T-helper 1 cell treated with Interleukin-12 subunit alpha and Interleukin-12 subunit beta and Interleukin-4 antibody, amounts not matched to agents 30 μg/mL and 1 μg/mL, for 36 hours (primary cell): ENCODE measurements around the gene ACP7.
A peak's percentile ranks its signal among the peaks of the same experiment; 100 is the strongest.
"Not testable (repeated sequence)": the region's sequence is repeated elsewhere in the genome, so short reads cannot be mapped to it uniquely, and the experiment has no call there.

Experiments
- H3K27ac Mint-ChIP-seq: one replicate; pipeline ENCODE4 v1.8.0; 2021; ENCODE audit warnings: mild to moderate bottlenecking, mixed read lengths
- H3K27me3 Mint-ChIP-seq: one replicate; pipeline ENCODE4 v1.8.0; 2021; ENCODE audit warnings: low read depth, mixed read lengths
- H3K36me3 Mint-ChIP-seq: one replicate; pipeline ENCODE4 v1.8.0; 2021; ENCODE audit warnings: low read depth, mixed read lengths
- H3K4me1 Mint-ChIP-seq: one replicate; pipeline ENCODE4 v1.8.0; 2021; ENCODE audit warnings: low read depth, mixed read lengths
- H3K4me3 Mint-ChIP-seq: one replicate; pipeline ENCODE4 v1.8.0; 2021; ENCODE audit warnings: mild to moderate bottlenecking, moderate library complexity, mixed read lengths
- H3K9me3 Mint-ChIP-seq: one replicate; pipeline ENCODE4 v1.8.0; 2021; ENCODE audit warnings: mixed read lengths

ACP7 gene

DNA sequence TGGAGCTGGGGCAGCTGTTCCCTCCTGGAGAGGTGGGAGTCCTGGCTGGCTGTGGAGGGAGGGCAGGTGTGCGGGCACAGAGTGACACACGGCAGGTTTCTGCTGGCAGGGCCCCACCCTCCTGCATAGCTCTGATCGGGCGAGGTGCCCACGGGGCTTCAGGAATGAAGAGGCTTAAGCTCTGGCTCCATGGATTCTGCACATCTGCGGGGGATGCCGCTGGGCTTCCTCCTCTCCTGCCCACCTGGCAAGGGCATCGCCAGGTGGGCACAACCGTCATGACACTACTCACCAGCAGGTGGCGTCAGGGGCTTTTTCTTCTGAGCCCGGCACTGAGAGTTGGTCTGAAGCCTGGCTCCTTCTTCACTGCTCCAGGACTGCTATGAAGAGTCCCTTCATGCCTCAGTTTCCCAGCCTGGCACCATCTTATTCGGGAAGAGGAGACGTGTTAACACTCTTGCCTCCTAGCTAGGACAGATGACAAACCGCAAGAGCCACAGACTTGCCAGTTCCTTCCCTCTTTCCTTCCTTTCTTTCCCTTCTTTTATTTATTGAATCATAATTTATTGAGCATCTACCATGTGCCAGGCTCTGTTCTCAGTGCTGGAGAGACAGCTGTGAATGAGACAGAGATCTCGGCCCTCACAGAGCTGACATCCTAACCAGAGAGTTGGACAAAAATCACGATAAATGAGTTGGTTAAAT is 26.2 kb downstream of the ACP7 start:
- Mint-ChIP-seq H3K27ac (no peak overlapping the region), H3K4me3 (no peak overlapping the region), H3K36me3 (no peaks in the 10 kb centered on the region), H3K9me3 (no peaks in the 10 kb centered on the region), H3K27me3 (peaks cover 9% of the 10 kb centered on the region), H3K4me1 (no peaks in the 10 kb centered on the region)

- no peaks in the 10 kb centered on the region for H3K4me1 Mint-ChIP-seq
- peaks cover 9% of the 10 kb centered on the region for H3K27me3 Mint-ChIP-seq
- H3K4me3 Mint-ChIP-seq, result no peak overlapping the region
- H3K36me3 Mint-ChIP-seq, result no peaks in the 10 kb centered on the region
- H3K27ac Mint-ChIP-seq, result no peak overlapping the region
- H3K9me3 Mint-ChIP-seq, result no peaks in the 10 kb centered on the region
These were observed 27.5 kb downstream of the ACP7 start for GRCh38 chr19:39111593-39112199.

- H3K9me3 Mint-ChIP-seq, result no peaks in the 10 kb centered on the region
- no peaks in the 10 kb centered on the region for H3K36me3 Mint-ChIP-seq
- no peaks in the 10 kb centered on the region for H3K4me1 Mint-ChIP-seq
- H3K27me3 Mint-ChIP-seq, result peaks cover 9% of the 10 kb centered on the region
- H3K4me3 Mint-ChIP-seq, result no peak overlapping the region
- H3K27ac Mint-ChIP-seq, result no peak overlapping the region
These were observed 28.2 kb downstream of the ACP7 start for GRCh38 chr19:39112338-39112890.

- Mint-ChIP-seq H3K4me3 (no peak overlapping the region), H3K36me3 (no peaks in the 10 kb centered on the region), H3K27ac (no peak overlapping the region), H3K4me1 (no peaks in the 10 kb centered on the region), H3K27me3 (peaks cover 9% of the 10 kb centered on the region), H3K9me3 (no peaks in the 10 kb centered on the region)
These were observed 29.0 kb downstream of the ACP7 start for GRCh38 chr19:39113199-39113598.

GRCh38 chr19:39115105-39115847 is 31.1 kb downstream of the ACP7 start:
- H3K27me3 Mint-ChIP-seq, result peaks cover 9% of the 10 kb centered on the region
- no peaks in the 10 kb centered on the region for H3K4me1 Mint-ChIP-seq
- H3K36me3 Mint-ChIP-seq, result no peaks in the 10 kb centered on the region
- no peak overlapping the region for H3K27ac Mint-ChIP-seq
- no peaks in the 10 kb centered on the region for H3K9me3 Mint-ChIP-seq
- no peak overlapping the region for H3K4me3 Mint-ChIP-seq

DNA sequence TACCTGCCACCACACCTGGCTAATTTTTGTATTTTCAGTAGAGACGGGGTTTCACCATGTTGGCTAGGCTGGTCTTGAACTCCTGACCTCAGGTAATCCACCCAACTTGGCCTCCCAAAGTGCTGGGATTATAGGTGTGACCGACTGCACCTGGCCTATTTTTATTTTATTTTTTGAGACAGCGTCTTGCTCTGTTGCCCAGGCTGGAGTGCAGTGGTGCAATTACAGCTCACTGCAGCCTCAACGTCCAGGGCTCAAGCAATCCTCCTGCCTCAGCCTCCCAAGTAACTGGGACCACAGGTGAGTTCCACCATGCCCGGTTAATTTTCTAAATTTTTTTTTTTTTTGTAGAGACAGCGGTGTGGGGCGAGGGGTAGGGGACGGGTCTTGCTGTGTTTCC is 32.9 kb downstream of the ACP7 start:
- not testable (repeated sequence) for H3K4me1 Mint-ChIP-seq, H3K36me3 Mint-ChIP-seq, H3K27me3 Mint-ChIP-seq, H3K9me3 Mint-ChIP-seq, H3K4me3 Mint-ChIP-seq, H3K27ac Mint-ChIP-seq

GRCh38 chr19:39119830-39120229 is 35.7 kb downstream of the ACP7 start:
- Mint-ChIP-seq H3K27ac (no peak overlapping the region), H3K27me3 (peaks cover 8% of the 10 kb centered on the region), H3K4me3 (no peak overlapping the region), H3K36me3 (no peaks in the 10 kb centered on the region), H3K9me3 (no peaks in the 10 kb centered on the region), H3K4me1 (peaks cover 11% of the 10 kb centered on the region)

GRCh38 chr19:39122934-39123731 is 39.0 kb downstream of the ACP7 start:
- no peaks in the 10 kb centered on the region for H3K9me3 Mint-ChIP-seq
- H3K4me3 Mint-ChIP-seq, result peak overlapping the region; percentile 64
- peaks cover 27% of the 10 kb centered on the region for H3K4me1 Mint-ChIP-seq
- H3K27ac Mint-ChIP-seq, result no peak overlapping the region
- H3K36me3 Mint-ChIP-seq, result peaks cover 2% of the 10 kb centered on the region
- peaks cover 8% of the 10 kb centered on the region for H3K27me3 Mint-ChIP-seq

DNA sequence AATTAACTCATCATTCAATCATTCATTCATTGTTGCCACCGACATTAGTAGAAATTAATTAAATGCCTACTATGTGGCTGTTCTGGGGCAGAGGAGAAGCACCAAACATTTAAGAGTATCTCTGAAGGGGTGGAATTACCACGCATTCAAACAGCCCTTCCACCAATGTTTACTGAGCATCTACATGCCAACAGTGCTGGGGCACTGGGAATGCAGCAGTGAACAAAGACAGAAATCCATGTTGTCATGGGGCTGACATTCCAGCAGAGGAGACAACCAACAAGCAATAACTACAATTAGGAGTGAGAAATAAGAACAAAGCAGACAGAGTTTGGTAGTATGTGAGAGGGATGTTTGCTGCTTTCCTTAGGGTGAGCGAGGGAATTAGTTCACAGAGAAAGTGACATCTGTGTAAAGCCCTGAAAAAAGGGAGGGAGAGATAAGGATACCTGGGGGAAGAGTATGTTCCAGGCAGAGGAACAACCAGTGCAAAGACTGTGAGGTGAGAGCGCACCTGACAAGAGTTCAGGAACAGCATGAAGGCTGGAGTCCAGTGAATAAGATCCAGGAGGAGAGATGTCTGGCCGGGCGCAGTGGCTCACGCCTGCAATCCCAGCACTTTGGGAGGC is 40.1 kb downstream of the ACP7 start:
- peaks cover 2% of the 10 kb centered on the region for H3K36me3 Mint-ChIP-seq
- H3K27ac Mint-ChIP-seq, result peak overlapping the region; percentile 47
- peaks cover 27% of the 10 kb centered on the region for H3K4me1 Mint-ChIP-seq
- H3K4me3 Mint-ChIP-seq, result peak overlapping the region; percentile 71
- peaks cover 8% of the 10 kb centered on the region for H3K27me3 Mint-ChIP-seq
- no peaks in the 10 kb centered on the region for H3K9me3 Mint-ChIP-seq

- Mint-ChIP-seq H3K36me3 (peaks cover 2% of the 10 kb centered on the region), H3K4me3 (peak overlapping the region; percentile 99), H3K27me3 (peaks cover 8% of the 10 kb centered on the region), H3K27ac (peak overlapping the region; percentile 97), H3K4me1 (peaks cover 29% of the 10 kb centered on the region), H3K9me3 (no peaks in the 10 kb centered on the region)
These were observed 41.0 kb downstream of the ACP7 start for GRCh38 chr19:39125199-39125553.

DNA sequence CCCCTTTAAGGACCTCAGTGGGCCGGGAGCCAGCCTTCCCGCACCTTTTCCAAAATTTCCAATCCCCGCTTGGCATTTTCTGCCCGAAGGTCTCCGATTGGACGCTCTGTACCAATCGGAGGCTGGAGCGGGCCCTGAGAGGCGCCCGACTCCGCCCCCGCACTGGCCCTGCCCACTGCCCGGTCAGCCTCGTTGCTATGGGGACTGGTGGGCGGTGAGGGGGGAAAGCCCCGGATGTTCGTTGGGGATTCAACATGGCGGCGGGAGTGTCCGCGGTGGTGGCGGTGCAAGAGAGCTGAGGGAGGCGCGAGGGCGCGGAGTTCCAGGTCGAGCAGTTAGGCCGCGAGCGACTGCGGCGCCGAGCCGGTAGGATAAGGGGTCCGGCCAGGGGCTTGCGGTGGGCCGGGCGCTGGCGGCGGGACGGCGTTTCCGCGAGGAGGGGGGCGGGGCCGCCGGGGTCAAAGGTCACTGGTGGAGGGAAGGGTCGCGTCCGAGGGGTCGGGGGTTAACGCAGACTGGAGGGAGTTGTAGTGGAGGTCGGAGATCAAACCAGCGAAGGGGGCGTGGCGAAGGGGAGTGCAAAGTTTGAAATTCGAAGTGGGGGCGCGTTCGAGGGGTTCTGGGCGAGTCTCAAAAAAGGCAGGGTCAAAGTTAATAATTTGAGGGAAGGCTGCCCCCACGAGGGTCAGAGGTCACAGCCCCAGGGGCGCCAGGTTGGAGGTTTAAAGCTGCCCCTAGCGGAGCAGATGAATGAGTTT is 41.6 kb downstream of the ACP7 start, which contains the start of gene PAK4:
TSS of gene PAK4 (plus strand) at position 233 of the 758 bp plus-strand sequence. CDS start 43,768 bp downstream, outside the sequence.
- peaks cover 7% of the 10 kb centered on the region for H3K27me3 Mint-ChIP-seq
- peak within 1 kb of the TSS; percentile 99 for H3K4me3 Mint-ChIP-seq
- H3K4me1 Mint-ChIP-seq, result peaks cover 32% of the 10 kb centered on the region
- peaks cover 2% of the 10 kb centered on the region for H3K36me3 Mint-ChIP-seq
- no peaks in the 10 kb centered on the region for H3K9me3 Mint-ChIP-seq
- H3K27ac Mint-ChIP-seq, result peak within 1 kb of the TSS; percentile 97

GRCh38 chr19:39126312-39127187 is 42.4 kb downstream of the ACP7 start:
- Mint-ChIP-seq H3K27me3 (peaks cover 3% of the 10 kb centered on the region), H3K4me3 (peak overlapping the region; percentile 99), H3K9me3 (no peaks in the 10 kb centered on the region), H3K27ac (peak overlapping the region; percentile 97), H3K36me3 (peaks cover 2% of the 10 kb centered on the region), H3K4me1 (peaks cover 32% of the 10 kb centered on the region)
